Caki2 (cell line): ENCODE results near the gene C2CD2L. TPM values are rescaled to one million over a fixed set of nuclear protein-coding genes. Genes with fewer than 3 reads are reported as not detected.
"Not testable (repeated sequence)": the region's sequence is repeated elsewhere in the genome, so short reads cannot be mapped to it uniquely, and the experiment has no call there.

Experiments
- DNase-seq: peaks from one replicate; pipeline ENCODE4 v3.0.0-alpha.2; 2015; ENCODE audit warnings: low read depth
- in situ Hi-C: cut with HindIII; loops from 2 replicates; pipeline ENCODE4 v1.10.0; 2016; ENCODE audit warnings: low sequenced_read_pairs, low pct_unique_long_range_greater_than_20kb, mixed read lengths
- total RNA-seq: library from RNA; depleted of rRNA; stranded (reverse); fragments of >200 nt; shearing (Covaris generic); gene quantifications from 2 replicates; pipeline ENCODE4 v1.2.3, GENCODE V29; 2014; ENCODE audit warnings: low replicate concordance

C2CD2L gene
- total RNA-seq, 1 experiment from 2014 or later, result 3.2 TPM

DNA sequence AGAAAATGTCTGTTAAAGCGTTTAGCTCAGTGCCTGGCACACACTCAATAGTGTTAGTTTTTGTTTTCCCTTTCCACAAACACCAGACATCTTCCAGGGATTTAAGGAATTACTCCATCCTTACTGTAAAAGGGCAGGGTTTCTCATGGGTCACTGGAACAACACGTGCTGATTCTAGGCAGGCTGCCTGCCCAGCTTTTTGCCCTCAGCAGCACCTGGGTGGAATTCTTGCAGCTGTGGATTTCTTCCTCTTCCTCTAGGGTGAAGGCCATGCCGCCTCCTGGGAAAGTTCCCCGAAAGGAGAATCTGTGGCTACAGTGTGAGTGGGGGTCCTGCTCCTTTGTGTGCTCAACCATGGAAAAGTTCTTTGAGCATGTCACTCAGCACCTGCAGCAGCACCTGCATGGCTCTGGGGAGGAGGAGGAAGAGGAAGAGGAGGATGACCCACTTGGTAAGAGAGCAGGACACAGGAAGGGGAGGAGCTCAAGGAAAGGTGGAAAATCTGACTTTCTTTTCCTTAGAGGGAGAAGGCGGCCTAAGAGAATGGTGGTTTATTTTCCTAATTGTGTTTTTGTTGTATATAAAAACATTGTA is 19.6 kb downstream of the C2CD2L start:
- DNase-seq, result no peak
- in situ Hi-C loops, result no loop called here

DNA sequence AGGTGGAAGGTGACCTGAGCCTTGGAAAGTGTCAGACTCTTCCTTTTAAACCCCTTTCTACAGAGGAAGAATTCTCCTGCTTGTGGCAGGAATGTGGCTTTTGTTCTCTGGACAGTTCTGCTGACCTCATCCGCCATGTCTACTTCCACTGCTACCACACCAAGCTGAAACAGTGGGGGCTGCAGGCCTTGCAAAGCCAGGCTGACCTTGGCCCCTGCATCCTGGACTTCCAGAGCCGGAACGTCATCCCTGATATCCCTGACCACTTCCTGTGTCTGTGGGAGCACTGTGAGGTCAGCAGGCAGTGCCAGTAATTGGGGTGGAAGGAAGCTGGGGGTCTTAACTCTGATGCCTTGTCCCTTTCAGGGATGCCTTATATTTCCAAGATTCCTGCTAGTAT is 23.5 kb downstream of the C2CD2L start:
- in situ Hi-C loops, result no loop called here
- DNase-seq, result no peak

DNA sequence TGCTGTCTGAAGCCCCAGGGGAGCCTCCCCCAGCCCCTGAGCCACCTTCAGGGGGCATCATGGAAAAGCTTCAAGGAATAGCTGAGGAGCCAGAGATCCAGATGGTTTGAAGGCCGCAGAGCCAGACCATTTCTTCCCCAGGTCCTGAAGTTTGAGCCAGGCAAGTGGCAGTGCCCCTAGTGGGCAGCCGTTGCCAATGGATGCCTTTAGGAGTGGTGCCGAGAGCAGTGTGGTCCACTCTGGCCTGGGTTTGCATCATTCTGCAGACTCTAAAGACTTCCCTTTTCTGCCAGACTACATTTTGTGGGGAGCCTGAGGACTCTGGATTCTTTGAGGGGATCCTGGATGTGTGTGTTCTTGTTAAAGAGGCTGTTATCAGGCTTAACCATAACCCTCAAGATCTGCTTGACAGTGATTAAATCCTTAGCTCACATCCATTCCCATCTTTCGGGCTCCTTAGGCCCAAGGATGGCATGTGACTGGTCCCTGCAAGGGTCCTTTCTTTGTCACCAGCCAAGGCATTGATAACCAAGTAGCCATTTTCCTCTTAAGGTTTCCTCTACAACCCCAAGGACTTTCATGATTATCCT is 27.3 kb downstream of the C2CD2L start:
- in situ Hi-C loops, result no loop called here
- DNase-seq, result no peak

DNA sequence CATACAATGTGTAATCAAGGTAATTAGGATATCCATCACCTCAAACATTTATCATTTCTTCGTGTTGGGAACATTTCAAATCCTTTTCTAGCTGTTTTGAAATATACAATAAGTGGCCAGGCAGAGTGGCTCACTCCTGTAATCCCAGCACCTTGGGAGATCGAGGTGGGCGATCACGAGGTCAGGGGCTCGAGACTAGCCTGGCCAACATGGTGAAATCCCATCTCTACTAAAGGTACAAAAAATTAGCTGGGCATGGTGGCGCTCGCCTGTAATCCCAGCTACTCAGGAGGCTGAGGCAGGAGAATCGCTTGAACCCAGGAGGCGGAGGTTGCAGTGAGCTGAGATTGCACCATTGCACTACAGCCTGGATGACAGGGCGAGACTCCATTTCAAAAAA is 32.1 kb downstream of the C2CD2L start:
- DNase-seq, in situ Hi-C loops: not testable (repeated sequence)

DNA sequence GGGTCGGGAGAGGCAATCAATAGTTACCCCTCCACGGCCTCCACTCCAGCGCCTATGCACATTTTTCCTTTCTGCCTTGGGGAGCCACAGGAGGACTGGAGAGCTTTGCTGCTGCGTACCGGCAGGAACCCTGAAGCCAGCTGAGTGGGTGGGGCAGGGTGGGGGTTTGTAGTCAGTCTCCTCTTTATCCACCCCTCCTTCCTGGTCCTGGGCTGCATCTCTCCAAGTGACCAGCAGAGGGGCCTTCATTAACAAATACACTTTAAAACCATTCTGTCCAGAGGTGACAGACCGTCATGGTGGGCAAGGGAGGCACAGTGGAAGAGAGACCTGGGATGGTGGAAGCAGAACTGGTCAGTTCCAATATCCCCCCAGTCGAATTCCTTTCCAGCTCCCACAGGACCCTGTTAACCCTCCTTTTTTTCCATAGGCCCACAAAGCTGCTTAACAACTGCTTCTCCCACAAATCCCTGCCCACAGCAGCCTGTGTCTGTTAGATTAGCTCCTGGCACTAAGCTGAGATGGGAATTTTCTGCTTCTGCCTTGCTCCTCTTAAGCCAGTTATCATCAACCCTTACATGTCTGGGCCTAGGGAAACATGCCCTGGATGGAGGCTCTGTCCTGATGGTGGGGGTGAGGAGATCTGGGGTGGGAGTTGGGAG is 37.8 kb downstream of the C2CD2L start:
- in situ Hi-C loops, result no loop called here
- peak; percentile 56 for DNase-seq

DNA sequence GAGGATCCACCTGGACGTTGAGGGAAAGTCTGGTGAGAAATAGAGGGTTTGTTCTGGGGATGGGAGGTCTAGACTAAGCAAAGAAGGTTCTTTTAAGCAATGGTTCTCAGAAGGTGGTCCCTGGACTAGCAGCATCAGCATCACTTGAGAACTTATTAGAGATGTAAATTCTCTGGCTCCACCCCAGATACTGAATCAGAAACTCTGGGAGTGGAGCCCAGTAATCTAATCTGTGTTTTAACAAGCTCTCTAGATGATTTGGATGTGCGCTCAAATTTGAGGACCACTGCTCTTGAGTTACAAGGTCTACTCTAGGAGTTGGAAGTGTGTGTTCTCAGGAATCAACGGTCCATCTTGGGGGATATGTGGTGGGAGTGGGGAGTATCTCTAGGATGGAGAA is 38.4 kb downstream of the C2CD2L start:
- DNase-seq, result no peak
- in situ Hi-C loops, result no loop called here

DNA sequence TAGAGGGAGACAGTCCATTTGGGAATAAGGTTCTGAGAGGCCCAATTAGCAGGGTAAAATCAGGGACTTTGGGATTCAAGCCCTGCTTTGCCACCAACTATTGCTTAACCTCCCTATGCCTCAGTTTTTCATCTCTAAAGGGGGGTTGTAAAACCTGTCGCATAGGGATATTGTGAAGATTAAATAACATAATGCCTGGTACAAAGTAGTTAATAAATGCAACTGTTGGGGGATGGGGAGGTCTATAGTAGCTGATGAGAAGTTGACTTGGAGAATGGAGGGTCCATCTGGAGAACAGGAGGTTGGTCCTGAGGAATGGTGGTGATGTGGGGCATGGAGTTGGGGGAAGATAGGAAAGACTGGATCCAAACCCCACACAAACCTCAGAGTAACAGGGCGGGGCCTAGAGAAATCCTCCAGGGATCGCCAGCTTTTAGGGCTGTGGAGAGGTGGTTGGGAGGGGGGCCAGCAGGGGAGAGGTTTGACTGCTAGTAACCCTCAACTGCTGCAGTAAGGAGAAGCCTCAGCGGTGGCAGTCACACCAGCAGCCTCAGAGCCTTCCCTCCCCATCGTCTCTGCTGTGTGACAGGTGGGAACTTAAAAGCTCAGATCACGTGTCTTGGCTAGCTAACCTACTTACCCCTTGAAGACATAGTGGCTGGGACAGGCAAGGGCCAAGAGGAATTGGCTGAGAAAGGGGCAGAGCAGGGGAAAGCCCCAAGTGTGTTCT is 40.6 kb downstream of the C2CD2L start:
- in situ Hi-C loops, result no loop called here
- DNase-seq, result no peak

DNA sequence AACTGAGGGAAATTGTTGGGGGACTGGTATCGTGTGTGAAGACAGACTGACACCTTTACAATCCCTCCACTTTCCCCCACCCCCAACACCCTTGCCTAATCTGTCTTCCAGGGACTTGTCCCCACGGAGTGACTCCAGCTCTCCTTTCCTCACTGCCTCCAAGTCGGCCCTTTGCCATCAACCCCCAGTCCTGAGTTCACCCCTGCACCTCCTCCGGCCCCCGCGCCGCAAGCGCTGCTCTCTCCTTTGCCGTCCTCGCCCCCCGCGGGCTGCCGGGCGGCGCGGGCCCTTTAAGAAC is 41.5 kb downstream of the C2CD2L start:
- in situ Hi-C loops, result no loop called here
- no peak for DNase-seq

DNA sequence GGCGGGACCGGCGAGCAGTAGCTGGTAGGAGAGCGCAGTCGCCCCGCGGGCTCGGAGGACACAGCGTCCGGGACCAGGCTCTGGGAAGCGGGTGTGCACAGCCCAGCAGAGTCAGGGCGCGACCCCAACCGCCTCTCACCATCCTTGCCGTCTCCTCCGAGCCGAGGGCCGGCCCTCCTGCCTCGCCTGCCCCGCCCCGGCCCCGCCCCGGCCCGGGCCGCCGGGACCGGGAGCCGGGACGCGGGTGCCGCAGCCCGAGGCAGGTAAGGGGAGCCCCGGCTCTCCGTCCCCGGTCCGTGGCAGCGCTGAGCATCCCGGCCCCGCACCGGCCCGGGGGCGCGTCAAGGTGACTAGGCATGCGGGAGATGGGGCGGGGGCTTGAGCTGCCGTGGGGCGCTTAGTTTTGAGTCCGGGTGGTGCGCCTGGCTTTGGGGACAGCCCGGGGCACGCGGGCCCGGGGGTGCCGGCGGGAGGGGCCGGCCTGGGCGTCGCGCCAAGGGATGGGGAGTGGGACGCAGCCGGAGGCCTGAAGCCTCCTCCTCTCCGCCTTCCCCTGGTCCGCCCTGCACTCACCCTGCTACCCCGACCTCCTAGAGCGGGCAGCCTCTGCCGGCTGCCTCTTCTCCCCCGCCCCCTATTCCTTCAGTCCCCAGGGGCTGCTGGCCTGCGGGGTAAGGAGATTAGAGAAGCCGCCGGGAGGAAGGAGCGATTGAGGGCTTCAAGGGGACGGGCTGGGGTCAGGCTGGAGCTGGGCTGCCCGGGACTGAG is 42.1 kb downstream of the C2CD2L start, which contains the start of gene ABCG4:
ABCG4 (plus strand) TSS at position 35 of the 768 bp plus-strand sequence. CDS start 914 bp downstream, outside the sequence.
- DNase-seq, result no peak

DNA sequence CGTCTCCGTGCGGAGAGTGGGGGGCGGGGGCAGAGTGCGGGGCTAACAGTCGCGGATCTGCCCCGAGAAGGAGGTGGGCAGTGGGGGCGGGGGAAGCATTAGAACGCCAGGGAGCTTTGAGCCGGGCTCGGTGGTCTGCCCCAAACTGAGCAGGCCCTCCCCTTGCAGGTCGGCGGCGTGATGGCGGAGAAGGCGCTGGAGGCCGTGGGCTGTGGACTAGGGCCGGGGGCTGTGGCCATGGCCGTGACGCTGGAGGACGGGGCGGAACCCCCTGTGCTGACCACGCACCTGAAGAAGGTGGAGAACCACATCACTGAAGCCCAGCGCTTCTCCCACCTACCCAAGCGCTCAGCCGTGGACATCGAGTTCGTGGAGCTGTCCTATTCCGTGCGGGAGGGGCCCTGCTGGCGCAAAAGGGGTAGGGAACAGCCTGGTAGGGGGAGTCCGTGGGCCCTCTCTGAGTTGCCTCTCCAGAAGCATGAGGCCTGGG is 42.7 kb downstream of the C2CD2L start:
- no peak for DNase-seq
- in situ Hi-C loops, result no loop called here

More for the DNA sequence above, 42.1 kb downstream of the C2CD2L start, which contains the start of gene ABCG4:
- in situ Hi-C loops, result no loop called here

DNA sequence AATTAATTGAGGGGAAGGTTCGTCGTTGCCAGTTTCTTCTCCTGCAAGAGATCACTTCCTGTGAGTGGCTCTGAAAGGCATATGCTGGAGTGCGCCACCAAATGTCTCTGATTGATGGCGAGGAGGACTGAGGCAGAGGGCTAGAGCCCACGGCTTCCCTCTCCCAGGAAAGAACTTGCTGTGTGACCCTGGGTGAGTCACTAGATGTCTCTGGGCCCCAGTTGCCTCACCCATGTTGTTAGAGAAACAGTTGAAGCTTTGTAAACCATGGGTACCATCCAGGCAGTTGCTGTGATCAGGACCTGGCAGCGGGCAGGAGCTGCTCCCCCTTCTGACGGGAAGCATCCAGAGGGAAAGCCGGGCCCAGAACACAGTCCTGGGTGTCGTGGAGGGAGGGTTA is 44.9 kb downstream of the C2CD2L start:
- in situ Hi-C loops, result no loop called here

DNA sequence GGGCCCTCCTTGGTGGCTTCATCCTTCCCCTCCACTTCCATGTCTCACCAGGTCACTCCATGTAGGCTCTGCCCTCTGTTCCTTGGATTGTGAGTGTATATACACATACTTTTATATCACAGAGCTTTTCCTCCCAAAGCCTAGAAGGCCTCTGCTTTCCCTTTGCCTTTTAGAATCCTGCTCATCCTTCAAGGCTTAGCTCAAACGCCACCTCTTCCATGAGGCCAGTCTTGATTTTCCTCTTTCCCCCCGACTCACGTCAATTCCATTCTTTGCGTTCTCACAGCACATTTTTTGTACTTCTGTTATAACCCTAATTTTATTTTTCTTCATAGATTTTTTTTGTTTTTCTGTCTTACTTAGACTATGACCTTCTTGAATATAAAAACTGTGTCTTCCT is 45.5 kb downstream of the C2CD2L start:
- in situ Hi-C loops, result no loop called here
- no peak for DNase-seq

More for the DNA sequence above, 44.9 kb downstream of the C2CD2L start:
- DNase-seq, result no peak

DNA sequence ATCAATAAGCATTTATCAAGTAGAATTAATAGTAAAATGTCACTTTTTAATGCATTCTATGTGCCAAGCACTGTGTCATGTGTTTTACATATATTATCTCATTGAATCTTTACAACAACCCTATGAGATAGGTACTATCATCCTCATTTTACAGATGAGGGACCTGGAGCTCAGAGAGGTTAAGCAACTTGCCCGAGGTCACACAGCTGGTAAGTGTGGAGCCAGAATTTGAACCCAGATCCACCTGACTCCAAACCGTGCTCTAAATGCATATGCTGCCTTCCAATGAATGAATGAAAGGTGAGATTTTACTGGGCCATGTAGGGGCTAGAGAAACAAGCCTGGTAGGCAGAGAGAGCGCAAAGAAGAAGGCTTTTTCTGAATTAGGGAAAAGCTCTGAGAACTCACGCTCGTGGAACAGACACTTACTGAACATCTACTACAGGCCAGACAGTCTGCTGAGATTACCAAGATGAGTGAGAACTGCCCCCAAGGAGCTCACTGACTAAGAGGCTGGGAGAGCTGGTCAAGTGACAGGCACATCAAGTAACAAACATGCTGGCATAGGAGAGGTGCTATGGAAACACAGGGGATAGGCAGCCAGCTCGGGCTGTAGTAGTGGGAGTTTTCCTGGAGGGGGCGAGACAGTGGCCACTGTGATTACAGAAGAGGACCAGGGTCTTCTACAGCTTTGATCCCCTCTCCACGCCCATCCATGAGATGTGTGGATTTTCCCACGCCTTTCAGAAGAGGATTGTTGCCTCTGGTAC is 46.1 kb downstream of the C2CD2L start:
- no peak for DNase-seq
- in situ Hi-C loops, result no loop called here

DNA sequence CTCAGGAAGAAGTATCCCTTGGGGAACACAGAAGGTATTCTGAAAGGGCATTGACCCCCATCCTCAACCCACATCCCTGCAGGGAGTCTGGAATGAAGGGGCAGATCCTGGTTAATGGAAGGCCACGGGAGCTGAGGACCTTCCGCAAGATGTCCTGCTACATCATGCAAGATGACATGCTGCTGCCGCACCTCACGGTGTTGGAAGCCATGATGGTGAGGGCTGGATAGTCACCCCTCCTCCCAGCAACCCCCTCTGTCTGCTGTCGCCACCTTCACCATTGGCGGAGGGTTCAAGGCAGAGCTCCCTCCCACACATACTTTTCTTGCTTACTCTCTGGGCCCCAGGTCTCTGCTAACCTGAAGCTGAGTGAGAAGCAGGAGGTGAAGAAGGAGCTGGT is 47.0 kb downstream of the C2CD2L start:
- DNase-seq, result no peak
- in situ Hi-C loops, result no loop called here

DNA sequence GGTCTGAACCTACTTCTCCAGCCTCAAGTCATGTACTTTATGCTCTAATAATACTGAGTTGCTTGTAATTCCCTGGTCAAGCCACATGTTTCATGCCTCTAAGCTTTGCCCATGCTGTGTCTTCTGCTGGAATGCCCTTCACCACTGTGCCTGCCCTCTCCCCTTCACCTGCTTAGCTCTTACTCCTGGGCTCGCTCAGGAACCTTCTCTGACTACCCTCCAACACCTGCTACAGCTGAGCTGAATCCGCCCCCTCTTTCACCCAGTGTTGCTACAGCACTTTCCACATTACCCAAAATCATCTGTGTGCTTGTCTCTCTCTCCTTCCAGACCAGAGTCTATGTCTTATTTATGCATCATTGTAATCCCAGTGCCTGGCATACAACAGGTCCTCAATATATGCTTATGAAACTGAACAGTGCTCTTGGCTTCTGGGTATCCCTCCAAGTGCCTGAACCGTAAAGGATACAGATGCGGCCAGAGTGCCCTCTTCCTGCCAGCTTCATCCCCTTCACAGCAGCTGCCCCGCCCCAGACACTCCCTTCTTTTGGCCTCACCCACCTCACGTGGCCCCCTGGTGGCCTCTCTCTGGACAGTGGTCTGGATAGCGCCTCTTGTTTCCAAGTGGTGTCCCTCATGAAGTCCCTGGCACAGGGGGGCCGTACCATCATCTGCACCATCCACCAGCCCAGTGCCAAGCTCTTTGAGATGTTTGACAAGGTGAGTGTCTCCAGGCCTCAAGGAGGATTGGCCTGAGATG is 48.8 kb downstream of the C2CD2L start:
- in situ Hi-C loops, result no loop called here
- DNase-seq, result no peak

DNA sequence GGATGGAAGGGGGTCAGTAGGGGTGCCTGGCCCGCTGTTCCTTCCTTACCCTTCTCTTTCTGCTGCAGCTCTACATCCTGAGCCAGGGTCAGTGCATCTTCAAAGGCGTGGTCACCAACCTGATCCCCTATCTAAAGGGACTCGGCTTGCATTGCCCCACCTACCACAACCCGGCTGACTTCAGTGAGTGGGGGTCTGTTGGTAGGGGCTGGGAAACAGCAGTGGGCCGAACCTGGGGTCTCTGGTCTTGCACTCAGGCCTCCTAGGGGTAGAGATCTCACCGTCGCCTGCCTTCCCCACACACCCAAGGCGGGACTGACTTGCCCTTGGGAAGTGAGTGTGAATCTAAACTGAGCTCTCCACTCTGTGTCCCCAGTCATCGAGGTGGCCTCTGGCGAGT is 49.4 kb downstream of the C2CD2L start:
- no peak for DNase-seq
- in situ Hi-C loops, result no loop called here

DNA sequence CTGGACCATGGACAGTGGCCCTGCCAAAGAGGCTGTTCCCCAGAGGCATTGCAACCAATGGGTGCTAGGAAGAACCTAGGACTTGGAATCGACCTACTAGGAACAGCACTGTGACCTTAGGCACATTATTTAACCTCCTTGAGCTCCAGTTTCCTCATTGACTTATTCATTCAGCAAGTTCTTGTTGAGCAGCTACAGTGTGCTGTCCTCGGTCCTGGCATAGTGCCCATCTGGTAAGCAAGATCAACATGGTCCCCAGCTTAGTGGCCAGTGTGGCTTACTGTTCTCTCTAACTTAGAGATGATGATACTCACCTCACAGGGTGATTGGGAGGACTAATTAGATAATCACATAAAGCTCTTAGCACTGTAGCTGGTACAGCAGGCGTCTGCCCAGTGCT is 49.9 kb downstream of the C2CD2L start:
- in situ Hi-C loops, result no loop called here
- no peak for DNase-seq
